Endothelial cell of hepatic sinusoid (primary cell): ENCODE results near the gene SLC28A1.

Experiments used
- in situ Hi-C: cut with HindIII; loops from 2 replicates; pipeline ENCODE4 v1.10.0; 2017; ENCODE audit warnings: low sequenced_read_pairs

The SLC28A1 gene

GRCh38 chr15:84880822-84881519 lies 3.5 kb upstream of the SLC28A1 start:
- in situ Hi-C loops = no loop called here

- in situ Hi-C loops = no loop called here
Observed at GRCh38 chr15:84881520-84881830, 3.0 kb upstream of the SLC28A1 start.

DNA sequence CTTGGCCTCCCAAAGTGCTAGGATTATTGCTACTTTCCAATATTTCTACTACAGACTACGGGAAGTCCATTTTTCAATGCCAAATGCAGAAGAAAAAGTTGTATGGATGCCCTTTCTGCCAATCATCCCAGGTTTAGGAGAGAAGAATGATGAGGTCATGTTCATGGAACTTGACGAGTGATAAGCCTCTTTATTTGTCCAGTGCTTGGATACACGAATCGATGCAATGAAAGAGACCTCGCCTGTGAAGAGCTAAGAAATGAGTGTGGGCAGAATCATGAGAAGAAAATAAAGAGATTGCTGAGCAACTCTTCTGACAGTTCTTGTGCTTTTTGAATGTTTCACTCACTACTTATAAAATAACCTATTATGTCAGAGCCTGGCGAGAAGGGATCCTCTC lies 996 bp upstream of the SLC28A1 start:
- in situ Hi-C loops = no loop called here

DNA sequence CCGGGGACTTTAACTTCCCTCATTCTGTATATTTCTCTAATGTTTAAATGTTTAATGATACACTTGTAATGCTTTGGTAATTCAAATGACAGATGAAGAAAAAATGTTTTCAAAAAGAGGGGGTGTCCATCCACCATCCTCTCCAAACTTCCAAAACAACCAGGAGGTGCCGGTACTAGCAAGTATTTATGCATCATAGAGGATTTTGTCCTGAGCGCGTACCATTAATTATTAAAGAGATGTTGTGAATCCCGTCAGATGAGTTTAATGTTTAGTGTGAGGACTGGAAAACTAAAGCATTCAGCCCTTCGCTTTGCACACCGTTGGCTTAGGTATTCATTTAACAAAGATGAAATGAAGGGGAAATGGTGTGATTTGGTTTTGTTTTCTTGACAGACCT lies 1.3 kb downstream of the SLC28A1 start:
- in situ Hi-C loops = no loop called here

DNA sequence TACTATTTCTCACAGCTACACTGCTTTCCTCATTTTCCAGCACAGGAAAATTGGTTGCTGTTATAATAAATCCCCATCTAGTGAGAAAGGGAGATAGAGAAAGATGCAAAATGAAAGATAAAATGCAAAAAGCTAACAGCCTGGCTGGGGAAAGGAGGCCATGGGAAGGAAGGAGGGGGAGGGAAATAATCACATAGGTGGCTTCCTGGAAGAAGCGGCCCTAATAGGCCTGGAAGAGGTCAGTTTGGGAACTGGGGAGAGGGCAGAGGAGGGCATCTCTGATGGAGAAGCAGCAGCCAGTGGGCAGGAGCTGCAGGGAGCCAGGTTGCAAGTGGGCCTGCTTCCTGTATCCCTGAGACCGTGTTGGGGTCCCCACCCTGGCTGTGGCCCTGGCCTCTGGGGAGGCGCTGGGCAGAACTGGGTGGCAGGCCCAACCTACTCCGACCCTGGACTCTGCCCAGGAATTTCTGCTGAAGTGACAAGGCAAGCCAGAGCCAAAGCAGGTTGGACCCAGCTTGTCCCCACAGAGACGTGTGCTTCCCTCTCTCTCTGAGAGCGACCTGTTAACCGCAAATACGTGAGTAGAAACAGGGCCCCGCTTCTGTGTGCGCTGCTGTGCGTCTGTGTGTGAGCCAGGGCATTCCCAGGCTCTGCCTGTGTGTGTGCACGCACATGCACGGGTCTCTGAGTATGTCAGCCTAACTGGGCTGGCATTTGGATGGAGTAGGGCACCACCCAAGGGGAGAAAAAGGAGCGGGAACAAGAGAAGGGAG lies 1.9 kb downstream of the SLC28A1 start:
- in situ Hi-C loops = no loop called here

DNA sequence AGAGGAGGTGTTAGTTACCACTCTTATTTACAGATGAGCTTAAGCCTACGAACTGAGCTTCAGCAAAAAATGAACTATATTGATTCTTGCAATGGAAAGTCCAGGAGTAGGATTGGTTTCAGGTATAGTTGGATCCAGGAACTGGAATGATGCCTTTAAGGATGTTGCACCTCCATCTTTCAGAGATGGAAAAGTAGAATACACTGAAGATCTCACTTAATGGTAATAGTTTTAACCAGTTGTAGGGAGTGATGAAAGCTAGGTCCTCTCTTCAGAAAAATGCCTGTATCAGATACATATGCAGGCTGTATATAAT lies 2.5 kb downstream of the SLC28A1 start:
- in situ Hi-C loops = no loop called here

DNA sequence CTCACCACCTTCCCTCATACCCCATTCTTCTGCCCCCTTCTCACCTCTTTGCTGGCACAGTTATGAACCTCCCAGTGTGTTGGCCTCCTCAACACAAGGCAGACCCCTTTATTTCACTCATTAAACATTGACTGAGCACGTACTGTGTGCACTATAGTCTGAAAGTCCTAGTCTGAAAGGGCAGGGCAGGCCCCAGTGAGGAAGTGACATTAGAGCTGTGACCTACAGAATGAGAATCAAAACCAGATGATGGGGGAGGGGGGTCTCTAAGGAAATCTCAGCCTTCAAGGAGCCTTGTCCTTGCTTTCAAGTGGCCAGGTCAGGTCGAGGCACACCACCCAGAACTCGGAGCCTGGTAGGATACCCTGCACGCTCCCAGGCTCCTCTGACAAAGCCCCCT lies 3.5 kb downstream of the SLC28A1 start:
- in situ Hi-C loops = no loop called here

- in situ Hi-C loops = no loop called here
Observed at GRCh38 chr15:84888639-84889038, 4.2 kb downstream of the SLC28A1 start.

- in situ Hi-C loops = no loop called here
Observed at GRCh38 chr15:84889313-84889990, 5.0 kb downstream of the SLC28A1 start.

DNA sequence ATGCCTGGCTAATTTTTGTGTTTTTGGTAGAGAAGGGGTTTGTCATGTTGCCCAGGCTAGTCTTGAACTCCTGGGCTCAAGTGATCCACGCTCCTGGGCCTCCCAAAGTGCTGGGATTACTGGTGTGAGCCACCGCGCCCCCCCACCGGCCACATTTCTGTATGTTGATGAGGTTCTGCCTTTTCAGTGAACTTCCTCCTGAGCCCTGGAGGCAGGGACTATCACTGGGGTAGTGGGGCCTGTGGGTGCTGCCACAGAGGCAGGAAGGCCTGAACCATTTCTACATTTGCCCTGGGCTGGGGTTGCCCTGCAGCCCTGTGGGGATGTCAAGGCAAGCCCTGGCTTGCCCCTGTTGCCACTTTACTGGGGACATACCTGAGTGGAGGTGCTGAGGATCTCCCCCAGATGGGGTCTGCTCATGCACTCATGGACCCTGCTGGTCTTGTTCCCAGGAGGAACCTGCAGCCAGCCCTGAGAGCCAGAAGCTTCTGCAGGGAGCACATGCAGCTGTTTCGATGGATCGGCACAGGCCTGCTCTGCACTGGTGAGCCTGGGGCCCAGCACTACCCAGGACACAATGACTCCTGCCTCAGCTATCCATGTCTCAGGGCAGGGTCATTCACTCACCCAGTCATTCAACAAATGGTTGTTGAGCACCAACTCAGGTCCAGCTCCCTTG lies 5.7 kb downstream of the SLC28A1 start:
- in situ Hi-C loops = loop anchor here (5.0 kb wide), 1 partner anchor 83 kb away; no protein-coding TSS in a partner anchor

GRCh38 chr15:84890670-84891162 lies 6.3 kb downstream of the SLC28A1 start:
- in situ Hi-C loops = loop anchor here (5.0 kb wide), 1 partner anchor 83 kb away; no protein-coding TSS in a partner anchor

DNA sequence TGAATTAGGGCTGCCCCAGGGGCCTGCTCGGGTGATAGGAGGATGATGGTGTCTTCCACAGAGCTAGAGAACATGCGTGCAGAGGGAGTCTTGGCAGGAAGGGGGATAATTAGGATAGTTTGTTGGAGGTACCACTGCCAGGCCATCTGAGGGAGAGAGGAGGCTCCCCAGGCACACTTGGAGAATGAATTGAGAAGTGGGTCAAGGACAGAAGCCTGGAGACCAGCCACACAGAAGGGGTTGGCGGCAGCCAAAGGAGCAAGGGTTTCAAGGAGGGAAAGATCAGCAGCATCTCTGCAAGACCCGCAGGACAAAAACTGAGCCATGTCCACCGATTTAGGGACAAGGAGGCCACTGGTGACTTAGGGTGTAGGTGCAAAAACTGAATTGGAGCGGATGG lies 6.9 kb downstream of the SLC28A1 start:
- in situ Hi-C loops = loop anchor here (5.0 kb wide), 1 partner anchor 84 kb away; no protein-coding TSS in a partner anchor

DNA sequence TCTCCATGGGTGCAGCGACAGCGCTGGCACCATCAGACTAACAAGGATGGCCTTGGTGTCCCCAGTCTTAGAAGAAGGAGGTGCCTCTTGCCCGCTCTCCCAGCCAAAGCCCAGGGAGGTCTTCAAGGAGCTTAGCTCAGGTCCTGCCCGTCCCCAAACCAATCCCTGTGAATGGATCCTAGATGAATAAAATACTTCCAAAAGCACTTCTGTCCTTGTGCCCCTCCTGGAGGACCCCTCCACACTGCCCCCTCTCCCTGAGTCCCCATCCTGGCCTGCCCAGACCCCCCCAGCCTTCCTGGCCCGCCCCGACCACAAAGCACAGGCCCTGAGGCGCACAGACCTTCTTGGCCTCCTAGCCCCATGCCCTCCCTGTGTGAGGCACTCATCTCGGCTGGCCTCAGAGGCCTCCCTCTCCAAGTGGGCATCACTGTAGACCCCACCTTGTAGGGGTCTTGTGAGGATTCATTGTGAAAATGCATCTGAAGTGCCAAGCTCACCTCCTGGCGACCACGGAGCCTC lies 8.4 kb downstream of the SLC28A1 start:
- in situ Hi-C loops = loop anchor here (5.0 kb wide), 1 partner anchor 86 kb away; no protein-coding TSS in a partner anchor

DNA sequence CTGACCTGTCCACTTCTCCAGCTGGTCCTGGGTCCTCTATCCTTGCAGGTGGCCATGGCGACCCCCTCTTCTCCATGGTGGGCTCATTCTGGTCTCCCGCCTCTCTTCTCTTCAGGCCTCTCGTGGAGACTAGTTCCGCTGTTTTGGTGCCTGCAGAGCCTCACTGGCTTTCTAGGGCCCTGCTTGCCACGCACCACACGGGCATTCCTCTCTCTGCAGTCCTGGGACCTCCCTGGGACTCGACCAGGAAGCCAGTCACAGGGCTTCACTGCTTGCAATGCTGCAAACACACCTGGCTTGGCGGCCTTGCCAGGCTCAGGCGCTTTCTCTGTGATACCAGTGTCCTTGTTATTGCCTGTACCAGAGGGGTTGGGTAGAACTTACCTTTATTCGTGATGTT lies 9.1 kb downstream of the SLC28A1 start:
- in situ Hi-C loops = loop anchor here (5.0 kb wide), 1 partner anchor 86 kb away; no protein-coding TSS in a partner anchor

DNA sequence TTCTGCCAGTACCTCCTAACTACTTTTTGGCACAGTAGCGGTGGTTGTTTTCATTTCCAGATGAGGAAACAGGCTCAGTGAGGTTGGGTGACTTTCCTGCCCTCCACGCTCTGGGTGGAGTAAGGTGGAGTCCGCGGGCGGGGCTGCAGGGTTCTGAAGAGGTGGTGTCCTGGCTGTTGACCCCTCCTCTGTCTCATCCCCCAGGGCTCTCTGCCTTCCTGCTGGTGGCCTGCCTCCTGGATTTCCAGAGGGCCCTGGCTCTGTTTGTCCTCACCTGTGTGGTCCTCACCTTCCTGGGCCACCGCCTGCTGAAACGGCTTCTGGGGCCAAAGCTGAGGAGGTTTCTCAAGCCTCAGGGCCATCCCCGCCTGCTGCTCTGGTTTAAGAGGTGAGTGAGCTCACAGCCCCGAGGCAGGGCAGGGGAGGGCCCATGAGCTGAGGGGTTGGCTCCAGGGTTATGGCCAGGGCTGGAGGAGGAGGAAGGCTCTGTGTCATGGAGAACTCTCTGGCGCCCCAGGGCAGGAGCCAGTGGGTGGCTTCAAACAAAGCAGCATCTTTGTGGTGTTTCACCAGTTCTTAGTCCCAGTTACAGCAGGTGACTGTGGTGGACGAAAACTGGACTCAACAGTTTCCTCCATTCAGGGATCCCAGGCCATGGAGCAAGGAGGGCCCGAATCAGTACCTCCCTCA lies 10.4 kb downstream of the SLC28A1 start:
- in situ Hi-C loops = loop anchor here (5.0 kb wide), 1 partner anchor 88 kb away; no protein-coding TSS in a partner anchor

- in situ Hi-C loops = no loop called here
Observed at GRCh38 chr15:84898761-84899160, 14.3 kb downstream of the SLC28A1 start.

DNA sequence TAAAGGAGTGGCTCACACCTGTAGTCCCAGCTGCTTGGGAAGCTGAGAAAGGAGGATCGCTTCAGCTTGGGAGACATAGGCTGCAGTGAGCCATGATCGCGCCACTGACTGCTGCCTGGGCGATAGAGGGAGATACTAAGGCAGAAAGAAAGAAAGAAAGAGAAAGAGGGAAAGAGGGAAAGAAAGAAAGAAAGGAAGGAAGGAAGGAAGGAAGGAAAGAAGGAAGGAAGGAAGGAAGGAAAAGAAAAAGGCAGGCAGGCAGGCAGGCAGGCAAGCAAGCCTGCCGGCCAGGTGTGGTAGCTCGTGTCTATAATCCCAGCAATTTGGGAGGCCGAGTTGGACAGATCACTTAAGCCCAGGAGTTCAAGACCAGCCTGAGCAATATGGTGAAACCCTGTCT lies 15.3 kb downstream of the SLC28A1 start:
- in situ Hi-C loops = no loop called here

- in situ Hi-C loops = no loop called here
Observed at GRCh38 chr15:84901540-84901939, 17.1 kb downstream of the SLC28A1 start.

- in situ Hi-C loops = no loop called here
Observed at GRCh38 chr15:84903751-84904150, 19.3 kb downstream of the SLC28A1 start.

DNA sequence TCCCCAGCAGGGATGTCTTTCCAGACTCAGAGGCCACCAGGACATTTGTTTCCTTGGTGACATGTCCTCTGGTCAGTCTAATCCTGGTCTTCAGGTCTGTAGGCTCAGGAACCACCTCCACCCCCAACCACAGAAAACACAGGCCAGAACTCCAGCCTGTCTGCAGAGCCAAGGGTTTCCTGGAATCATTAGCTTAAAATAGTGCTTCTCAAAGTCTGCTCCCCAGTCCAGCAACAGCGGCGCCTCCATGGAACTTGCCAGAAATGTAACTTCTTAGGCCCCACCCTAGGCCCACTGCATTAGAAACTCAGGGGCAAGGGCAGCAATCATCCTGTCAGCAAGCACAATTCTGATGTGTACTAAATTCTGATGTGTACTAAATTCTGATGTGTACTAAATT lies 20.0 kb downstream of the SLC28A1 start:
- in situ Hi-C loops = no loop called here
